Epithelial cell of esophagus (primary cell): ENCODE data around the gene HDHD2.
A peak's percentile ranks its signal among the peaks of the same experiment; 100 is the strongest.

Experiments
- DNase-seq: peaks from one replicate; pipeline ENCODE4 v3.0.0; 2010; ENCODE audit warnings: low read depth
- H3K4me3 ChIP-seq: 2 replicates; pipeline ENCODE4 v1.5.1; 2011; ENCODE audit warnings: mild to moderate bottlenecking, low read length, control low read depth
- TF ChIP-seq, protein P1 (sequence below): IDR thresholded peaks from 2 replicates; pipeline ENCODE4 v1.5.1; 2011; ENCODE audit warnings: low read depth, mild to moderate bottlenecking, low read length, control low read depth, inconsistent platforms; ENCODE audit not compliant: insufficient read depth; ENCODE audit errors: missing control alignments

The HDHD2 gene

DNA sequence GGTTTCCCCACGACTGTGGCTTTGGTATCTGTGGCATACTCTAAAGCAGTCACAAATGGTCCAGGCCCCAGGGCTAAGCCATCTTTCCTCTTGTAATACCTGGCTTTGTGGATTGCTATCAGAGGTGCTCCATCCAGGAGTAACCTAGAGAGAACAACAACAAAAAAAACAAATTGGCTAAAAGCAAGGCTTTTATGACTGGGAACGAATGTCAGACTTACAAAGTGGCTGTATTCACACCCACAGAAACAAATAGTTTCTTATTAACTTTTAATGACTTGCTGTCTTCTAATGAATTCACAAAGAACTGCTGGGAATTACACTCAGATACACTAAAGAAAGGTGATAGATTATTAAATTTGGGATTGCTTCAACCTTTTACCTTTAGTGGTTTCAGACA, 35.1 kb downstream of the HDHD2 start:
- no peak overlapping the region for H3K4me3 ChIP-seq
- no peak for DNase-seq
- TF ChIP-seq, protein P1, sequence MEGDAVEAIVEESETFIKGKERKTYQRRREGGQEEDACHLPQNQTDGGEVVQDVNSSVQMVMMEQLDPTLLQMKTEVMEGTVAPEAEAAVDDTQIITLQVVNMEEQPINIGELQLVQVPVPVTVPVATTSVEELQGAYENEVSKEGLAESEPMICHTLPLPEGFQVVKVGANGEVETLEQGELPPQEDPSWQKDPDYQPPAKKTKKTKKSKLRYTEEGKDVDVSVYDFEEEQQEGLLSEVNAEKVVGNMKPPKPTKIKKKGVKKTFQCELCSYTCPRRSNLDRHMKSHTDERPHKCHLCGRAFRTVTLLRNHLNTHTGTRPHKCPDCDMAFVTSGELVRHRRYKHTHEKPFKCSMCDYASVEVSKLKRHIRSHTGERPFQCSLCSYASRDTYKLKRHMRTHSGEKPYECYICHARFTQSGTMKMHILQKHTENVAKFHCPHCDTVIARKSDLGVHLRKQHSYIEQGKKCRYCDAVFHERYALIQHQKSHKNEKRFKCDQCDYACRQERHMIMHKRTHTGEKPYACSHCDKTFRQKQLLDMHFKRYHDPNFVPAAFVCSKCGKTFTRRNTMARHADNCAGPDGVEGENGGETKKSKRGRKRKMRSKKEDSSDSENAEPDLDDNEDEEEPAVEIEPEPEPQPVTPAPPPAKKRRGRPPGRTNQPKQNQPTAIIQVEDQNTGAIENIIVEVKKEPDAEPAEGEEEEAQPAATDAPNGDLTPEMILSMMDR = no peak

GRCh38 chr18:47113796-47114540, 36.3 kb downstream of the HDHD2 start:
- DNase-seq = no peak
- TF ChIP-seq, protein P1 = no peak
- no peak overlapping the region for H3K4me3 ChIP-seq

DNA sequence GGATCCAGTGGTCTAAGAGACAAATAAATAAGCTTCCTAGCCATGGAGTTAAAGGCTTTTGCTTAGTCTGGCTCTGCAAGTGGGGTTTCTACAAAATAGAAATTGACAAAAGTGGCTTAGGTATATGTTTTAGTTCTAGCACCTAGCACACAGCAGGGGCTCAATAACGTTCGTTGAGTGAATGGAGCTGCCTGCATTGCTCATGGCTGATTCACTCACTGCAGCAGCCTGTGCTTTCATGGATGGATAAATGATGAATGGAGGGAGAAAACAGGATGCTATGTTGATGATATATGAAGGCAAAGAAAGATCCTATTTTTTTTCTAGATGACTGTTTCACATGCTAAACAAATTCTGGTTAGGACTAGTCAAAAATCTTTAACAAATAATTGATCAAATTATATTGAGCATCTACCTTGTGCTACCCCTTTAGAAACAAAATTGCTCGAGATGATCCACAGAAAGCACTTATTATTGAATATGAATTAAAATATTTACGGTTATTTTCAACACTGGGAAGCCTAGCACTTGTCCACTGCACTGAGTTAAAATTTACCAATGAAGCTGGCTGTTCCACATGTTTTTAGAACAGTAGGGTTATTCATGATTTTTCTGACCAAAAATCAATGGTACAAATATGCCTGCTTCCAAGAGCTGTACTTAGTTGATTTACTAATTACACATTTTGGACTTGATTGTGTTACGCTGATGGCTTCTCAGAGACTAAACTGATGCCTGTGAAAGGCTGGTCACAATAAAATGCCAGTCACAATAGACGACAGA, 39.6 kb downstream of the HDHD2 start:
- H3K4me3 ChIP-seq = no peak overlapping the region
- DNase-seq = no peak
- TF ChIP-seq, protein P1 = no peak

- no peak for DNase-seq
- H3K4me3 ChIP-seq = no peak overlapping the region
- TF ChIP-seq, protein P1 = no peak
Observed at GRCh38 chr18:47109720-47110119, 40.6 kb downstream of the HDHD2 start.

DNA sequence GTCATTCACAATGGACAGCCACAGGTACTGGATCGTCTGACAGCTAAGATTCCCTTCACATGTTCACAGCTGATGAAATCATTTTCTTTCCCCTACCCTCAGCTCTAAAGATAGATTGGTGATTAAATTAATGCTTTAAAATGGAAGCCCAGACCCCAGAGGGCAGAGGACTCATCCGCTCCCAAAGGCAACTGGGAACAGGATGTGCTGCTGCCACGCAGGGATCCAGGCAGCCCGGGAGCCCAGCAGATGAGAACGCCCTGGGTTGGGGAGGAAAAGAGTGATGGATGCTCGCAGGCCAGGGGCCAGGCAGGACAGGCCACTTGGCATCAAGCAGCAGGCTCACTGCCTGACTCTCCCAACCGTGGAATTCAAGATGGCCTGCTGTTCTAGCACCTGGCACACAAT, 41.3 kb downstream of the HDHD2 start:
- no peak overlapping the region for H3K4me3 ChIP-seq
- TF ChIP-seq, protein P1 = no peak
- DNase-seq = no peak

GRCh38 chr18:47108373-47108772, 41.9 kb downstream of the HDHD2 start:
- TF ChIP-seq, protein P1 = no peak
- DNase-seq = no peak
- H3K4me3 ChIP-seq = no peak overlapping the region

DNA sequence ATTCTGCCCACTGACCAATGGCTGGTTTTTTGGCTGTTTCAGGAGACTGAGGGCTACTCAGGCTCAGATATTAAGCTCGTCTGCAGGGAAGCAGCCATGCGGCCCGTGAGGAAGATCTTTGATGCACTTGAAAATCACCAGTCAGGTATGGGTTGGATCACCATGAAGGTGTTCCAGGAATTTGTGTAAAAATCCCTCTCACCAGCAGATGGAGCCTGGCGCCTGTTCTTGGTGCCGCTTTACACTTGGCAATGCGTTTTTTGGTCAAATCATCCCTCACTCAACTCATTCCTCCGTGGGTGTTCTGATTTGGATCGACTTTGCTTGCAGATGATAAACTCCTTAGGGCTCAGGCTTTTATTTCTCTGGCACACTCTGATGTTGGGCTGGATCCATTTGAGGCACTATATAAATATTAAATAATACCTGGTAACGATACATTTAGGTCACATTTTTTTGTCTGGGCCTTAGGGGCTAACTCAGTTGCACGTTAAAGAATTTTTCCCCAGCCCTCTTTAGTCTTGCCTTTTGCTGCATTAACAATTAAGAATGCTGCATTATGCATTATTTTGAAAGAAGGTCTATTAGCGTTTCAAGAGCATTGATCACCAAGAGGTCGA, 50.0 kb downstream of the HDHD2 start:
- H3K4me3 ChIP-seq = no peak overlapping the region
- TF ChIP-seq, protein P1 = peak; percentile 84
- peak; percentile 74 for DNase-seq
